OCI-LY7 (cell line): ENCODE results near the gene C20orf173. TPM values are rescaled to one million over a fixed set of nuclear protein-coding genes. Genes with fewer than 3 reads are reported as not detected.
A peak's percentile ranks its signal among the peaks of the same experiment; 100 is the strongest.

Experiments used
- BruUV-seq: library from RNA; stranded (reverse); fragments of 400-500 nt; replicated peaks from 2 replicates; lab custom pipeline; 2021; lab: Mats Ljungman, UMichigan
- CTCF ChIA-PET: fragments of 300-600 bp; sonication (Branson Sonifier 250); formaldehyde crosslinking; loops from one replicate; lab custom pipeline; 2022; ENCODE audit warnings: antibody characterized with exemption; ENCODE audit not compliant: unreplicated experiment; lab: Charles Lee
- POLR2A ChIA-PET: fragments of 300-600 bp; sonication (Branson Sonifier 250); formaldehyde crosslinking; loops from one replicate; lab custom pipeline; 2022; ENCODE audit warnings: antibody characterized with exemption; lab: Charles Lee
- DNase-seq: peaks from one replicate; pipeline ENCODE4 v3.0.0-alpha.2; 2015; ENCODE audit warnings: low spot score
- H2AFZ ChIP-seq: fragments of 200-600 bp; sonication (generic), shearing (Covaris generic); 2 replicates; pipeline ENCODE4 v1.6.1; 2014; ENCODE audit warnings: mild to moderate bottlenecking, antibody characterized with exemption, low read length, moderate library complexity
- H3K27ac ChIP-seq: fragments of 200-600 bp; sonication (generic); 2 replicates; pipeline ENCODE4 v1.5.1; 2014; ENCODE audit warnings: mixed run types, low read depth, mild to moderate bottlenecking, moderate library complexity, low read length, inconsistent platforms; ENCODE audit not compliant: poor library complexity, severe bottlenecking
- H3K36me3 ChIP-seq: fragments of 200-600 bp; sonication (generic); 2 replicates; pipeline ENCODE4 v1.6.1; 2014; ENCODE audit warnings: mild to moderate bottlenecking, antibody characterized with exemption, low read length, moderate library complexity, mixed read lengths; ENCODE audit not compliant: insufficient read depth
- H3K4me1 ChIP-seq: fragments of 200-600 bp; sonication (generic); 2 replicates; pipeline ENCODE4 v1.5.1; 2014; ENCODE audit warnings: mild to moderate bottlenecking, low read length; ENCODE audit not compliant: insufficient read depth, poor library complexity, severe bottlenecking
- H3K4me2 ChIP-seq: fragments of 200-600 bp; sonication (generic); 2 replicates; pipeline ENCODE4 v1.6.1; 2014; ENCODE audit warnings: mild to moderate bottlenecking, low read length
- H3K4me3 ChIP-seq: fragments of 200-600 bp; sonication (generic); 2 replicates; pipeline ENCODE4 v1.5.1; 2014; ENCODE audit warnings: mild to moderate bottlenecking, low read depth, low read length; ENCODE audit not compliant: poor library complexity, severe bottlenecking
- H3K79me2 ChIP-seq: fragments of 200-600 bp; sonication (generic); 2 replicates; pipeline ENCODE4 v1.6.1; 2016; ENCODE audit warnings: low read depth, mild to moderate bottlenecking, low read length, moderate library complexity, mixed read lengths; ENCODE audit not compliant: insufficient read depth
- H3K9me2 ChIP-seq: fragments of 200-600 bp; sonication (generic); 2 replicates; pipeline ENCODE4 v1.6.1; 2016; ENCODE audit warnings: mild to moderate bottlenecking, low read length, mixed read lengths; ENCODE audit not compliant: insufficient read depth
- H3K9me3 ChIP-seq: fragments of 200-600 bp; sonication (generic); 2 replicates; pipeline ENCODE4 v1.6.1; 2014; ENCODE audit warnings: mild to moderate bottlenecking, mixed run types, low read length, mixed read lengths
- H4K20me1 ChIP-seq: fragments of 200-600 bp; sonication (generic); 2 replicates; pipeline ENCODE4 v1.6.1; 2014; ENCODE audit warnings: mild to moderate bottlenecking, antibody characterized with exemption, low read length, moderate library complexity, mixed read lengths; ENCODE audit not compliant: insufficient read depth
- EZH2phosphoT487 ChIP-seq: fragments of 200-600 bp; sonication (generic); IDR thresholded peaks from 2 replicates; pipeline ENCODE4 v1.6.1; 2018; ENCODE audit warnings: low read depth, borderline replicate concordance, mild to moderate bottlenecking, mixed run types, antibody characterized with exemption, low read length, moderate library complexity, mixed read lengths
- intact Hi-C: fragments of 100-400 bp; cut with micrococcal nuclease; formaldehyde crosslinking; loops from one replicate; pipeline ENCODE4 v1.10.0; 2022; ENCODE audit not compliant: unreplicated experiment
- total RNA-seq, 2 experiments: library from RNA; depleted of rRNA in 1 of 2; stranded (reverse); fragments of >200 nt in 1 of 2; shearing (Covaris generic) in 1 of 2; gene quantifications; 2 replicates each; pipeline ENCODE4 v1.2.3, GENCODE V29; 2014 to 2022
- TF ChIP-seq, protein P1 (sequence below): fragments of 200-600 bp; sonication (generic); conservative IDR thresholded peaks from 2 replicates; pipeline ENCODE4 v1.5.1; 2014; ENCODE audit warnings: mild to moderate bottlenecking, antibody characterized with exemption, low read length, moderate library complexity, mixed read lengths

Gene C20orf173
- total RNA-seq, 2 experiments from 2014 or later = not detected

DNA sequence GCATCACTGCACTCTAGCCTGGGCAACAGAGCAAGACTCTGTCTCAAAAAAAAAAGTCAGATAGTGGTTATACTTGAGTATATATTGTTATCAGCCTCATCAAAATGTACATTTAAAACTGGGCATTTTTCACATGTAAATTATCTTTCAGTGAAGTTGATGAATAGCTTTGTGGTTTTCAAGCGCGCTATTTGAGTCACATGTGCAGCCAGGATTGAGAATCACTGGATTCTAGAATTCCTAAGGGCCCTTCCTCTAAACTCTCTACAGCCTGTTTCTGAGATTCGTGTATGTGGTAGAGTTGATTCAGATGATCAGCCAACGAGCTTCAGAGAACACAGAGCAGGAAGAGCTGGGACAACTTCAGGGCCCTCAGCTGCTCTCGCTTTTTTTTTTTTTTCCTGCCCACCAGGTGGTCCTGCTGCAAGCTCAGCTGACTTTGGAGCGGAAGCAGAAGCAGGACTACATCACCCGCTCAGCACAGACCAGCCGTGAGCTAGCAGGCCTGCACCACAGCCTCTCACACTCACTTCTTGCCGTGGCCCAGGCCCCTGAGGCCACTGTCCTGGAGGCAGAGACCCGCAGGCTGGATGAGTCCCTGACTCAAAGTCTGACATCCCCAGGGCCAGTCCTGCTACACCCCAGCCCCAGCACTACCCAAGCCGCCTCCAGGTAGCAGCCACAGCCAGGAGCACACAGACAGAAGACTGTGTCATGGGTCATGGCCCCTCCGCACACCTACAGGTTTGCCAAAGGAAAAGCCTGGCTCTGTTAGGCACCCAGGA, 18.3 kb downstream of the C20orf173 start:
- TF ChIP-seq, protein P1, sequence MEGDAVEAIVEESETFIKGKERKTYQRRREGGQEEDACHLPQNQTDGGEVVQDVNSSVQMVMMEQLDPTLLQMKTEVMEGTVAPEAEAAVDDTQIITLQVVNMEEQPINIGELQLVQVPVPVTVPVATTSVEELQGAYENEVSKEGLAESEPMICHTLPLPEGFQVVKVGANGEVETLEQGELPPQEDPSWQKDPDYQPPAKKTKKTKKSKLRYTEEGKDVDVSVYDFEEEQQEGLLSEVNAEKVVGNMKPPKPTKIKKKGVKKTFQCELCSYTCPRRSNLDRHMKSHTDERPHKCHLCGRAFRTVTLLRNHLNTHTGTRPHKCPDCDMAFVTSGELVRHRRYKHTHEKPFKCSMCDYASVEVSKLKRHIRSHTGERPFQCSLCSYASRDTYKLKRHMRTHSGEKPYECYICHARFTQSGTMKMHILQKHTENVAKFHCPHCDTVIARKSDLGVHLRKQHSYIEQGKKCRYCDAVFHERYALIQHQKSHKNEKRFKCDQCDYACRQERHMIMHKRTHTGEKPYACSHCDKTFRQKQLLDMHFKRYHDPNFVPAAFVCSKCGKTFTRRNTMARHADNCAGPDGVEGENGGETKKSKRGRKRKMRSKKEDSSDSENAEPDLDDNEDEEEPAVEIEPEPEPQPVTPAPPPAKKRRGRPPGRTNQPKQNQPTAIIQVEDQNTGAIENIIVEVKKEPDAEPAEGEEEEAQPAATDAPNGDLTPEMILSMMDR = no peak
- TF ChIP-seq EZH2phosphoT487 = no peak
- TSS peak; percentile 87 for BruUV-seq
- POLR2A ChIA-PET = no interaction called here

DNA sequence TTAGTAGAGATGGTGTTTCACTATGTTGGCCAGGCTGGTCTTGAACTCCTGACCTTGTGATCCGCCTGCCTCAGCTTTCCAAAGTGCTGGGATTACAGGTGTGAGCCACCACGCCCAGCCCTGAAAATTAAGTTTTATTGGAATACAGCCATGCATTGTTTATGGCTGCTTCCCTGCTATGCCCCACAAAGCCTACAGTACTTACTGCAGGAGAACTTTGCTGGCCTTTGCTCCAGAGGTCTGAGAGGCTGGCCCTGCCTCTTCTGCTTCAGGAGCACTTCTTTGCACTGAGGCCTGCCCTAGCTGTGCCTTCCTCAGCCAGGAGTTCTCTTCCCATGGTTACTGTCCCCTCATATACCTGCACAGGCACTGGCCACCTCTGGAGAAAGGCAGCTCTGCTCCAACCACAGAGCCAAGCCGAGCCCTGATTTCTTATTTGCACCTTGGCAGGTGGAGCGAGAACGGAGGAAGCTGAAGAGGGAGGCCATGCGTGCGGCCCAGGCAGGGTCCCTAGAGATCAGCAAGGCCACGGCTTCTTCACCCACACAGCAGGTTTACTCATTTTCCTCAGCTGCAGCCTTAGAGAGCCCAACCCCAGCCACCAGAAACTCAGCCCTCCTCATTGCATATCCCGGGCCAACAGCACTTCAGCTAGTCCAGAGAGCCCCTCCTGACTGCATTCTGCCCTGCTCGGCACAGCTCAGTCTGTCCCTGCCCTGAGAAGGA, 20.8 kb downstream of the C20orf173 start:
- Histone ChIP-seq H3K36me3 (peaks cover 95% of the 10 kb centered on the region), H3K79me2 (no peaks in the 10 kb centered on the region), H2AFZ (no peak overlapping the region), H3K9me2 (no peaks in the 10 kb centered on the region), H3K9me3 (no peaks in the 10 kb centered on the region), H4K20me1 (no peaks in the 10 kb centered on the region), H3K4me3 (no peak overlapping the region), H3K4me2 (no peak overlapping the region), H3K4me1 (peaks cover 9% of the 10 kb centered on the region), H3K27ac (no peak overlapping the region)
- no peak for TF ChIP-seq EZH2phosphoT487
- TF ChIP-seq, protein P1 = no peak
- POLR2A ChIA-PET = no interaction called here
- no peak for DNase-seq
- no TSS peak for BruUV-seq
- CTCF ChIA-PET = interaction anchor here (0.6 to 0.7 kb wide), 3 partner anchors 12 to 59 kb away, joined by 3 to 5 read pairs (median 3); no protein-coding TSS in a partner anchor
- intact Hi-C loops = no loop called here

More for the DNA sequence above, 18.3 kb downstream of the C20orf173 start:
- Histone ChIP-seq H3K4me1 (peaks cover 3% of the 10 kb centered on the region), H3K4me3 (no peak overlapping the region), H4K20me1 (no peaks in the 10 kb centered on the region), H3K4me2 (no peak overlapping the region), H2AFZ (no peak overlapping the region), H3K36me3 (peaks cover 81% of the 10 kb centered on the region), H3K9me2 (no peaks in the 10 kb centered on the region), H3K79me2 (no peaks in the 10 kb centered on the region), H3K9me3 (no peaks in the 10 kb centered on the region), H3K27ac (no peak overlapping the region)
- no peak for DNase-seq
- CTCF ChIA-PET = interaction anchor here (0.5 to 0.7 kb wide), 2 partner anchors 16 to 143 kb away, joined by 3 read pairs; no protein-coding TSS in a partner anchor
- intact Hi-C loops = no loop called here
